H9 (cell line): ENCODE data around the gene GRID2. TPM values are rescaled to one million over a fixed set of nuclear protein-coding genes. Genes with fewer than 3 reads are reported as not detected.

Experiments
- DNase-seq: peaks from one replicate; pipeline ENCODE4 v3.0.0-alpha.2; 2017
- H2AFZ ChIP-seq: one replicate; pipeline ENCODE4 v1.6.1; 2013; ENCODE audit warnings: mild to moderate bottlenecking, low read length, control low read depth, moderate library complexity
- H2AK5ac ChIP-seq: 2 replicates; pipeline ENCODE4 v1.6.1; 2013; ENCODE audit warnings: low read length, control low read depth, mixed read lengths; ENCODE audit not compliant: insufficient read length
- H2BK120ac ChIP-seq: one replicate; pipeline ENCODE4 v1.6.1; 2013; ENCODE audit warnings: low read depth, mild to moderate bottlenecking, low read length, control low read depth, inconsistent platforms; ENCODE audit not compliant: poor library complexity, severe bottlenecking
- H2BK12ac ChIP-seq: 2 replicates; pipeline ENCODE4 v1.6.1; 2013; ENCODE audit warnings: low read length, control low read depth, mixed read lengths, low read depth; ENCODE audit not compliant: insufficient read length
- H2BK15ac ChIP-seq: 2 replicates; pipeline ENCODE4 v1.6.1; 2013; ENCODE audit warnings: low read depth, low read length, control low read depth
- H2BK20ac ChIP-seq: one replicate; pipeline ENCODE4 v1.6.1; 2013; ENCODE audit warnings: low read depth, mild to moderate bottlenecking, low read length, control low read depth, inconsistent platforms; ENCODE audit not compliant: poor library complexity, severe bottlenecking
- H2BK5ac ChIP-seq: 2 replicates; pipeline ENCODE4 v1.6.1; 2013; ENCODE audit warnings: low read length, control low read depth, mixed read lengths; ENCODE audit not compliant: insufficient read length
- H3K14ac ChIP-seq: 2 replicates; pipeline ENCODE4 v1.6.1; 2013; ENCODE audit warnings: low read length, control low read depth; ENCODE audit not compliant: insufficient read depth
- H3K18ac ChIP-seq: 2 replicates; pipeline ENCODE4 v1.6.1; 2013; ENCODE audit warnings: low read depth, mild to moderate bottlenecking, mixed read lengths, low read length, control low read depth; ENCODE audit not compliant: insufficient read length
- H3K23ac ChIP-seq: 2 replicates; pipeline ENCODE4 v1.6.1; 2013; ENCODE audit warnings: low read length, control low read depth, mixed read lengths, low read depth; ENCODE audit not compliant: insufficient read length
- H3K23me2 ChIP-seq: 2 replicates; pipeline ENCODE4 v1.6.1; 2013; ENCODE audit warnings: low read depth, mild to moderate bottlenecking, mixed read lengths, low read length, control low read depth; ENCODE audit not compliant: insufficient read length, poor library complexity, severe bottlenecking
- H3K27ac ChIP-seq: 2 replicates; pipeline ENCODE4 v1.5.1; 2013; ENCODE audit warnings: low read length, control low read depth, mixed read lengths, low read depth; ENCODE audit not compliant: insufficient read length
- H3K27me3 ChIP-seq: 2 replicates; pipeline ENCODE4 v1.6.1; 2013; ENCODE audit warnings: low read length, control low read depth, inconsistent platforms; ENCODE audit not compliant: insufficient read depth
- H3K4ac ChIP-seq: 2 replicates; pipeline ENCODE4 v1.6.1; 2013; ENCODE audit warnings: low read depth, mild to moderate bottlenecking, control low read depth, inconsistent platforms, low read length, moderate library complexity
- H3K4me1 ChIP-seq: 2 replicates; pipeline ENCODE4 v1.6.1; 2013; ENCODE audit warnings: low read length, control low read depth, inconsistent platforms; ENCODE audit not compliant: insufficient read depth
- H3K4me2 ChIP-seq: 2 replicates; pipeline ENCODE4 v1.6.1; 2013; ENCODE audit warnings: low read length, control low read depth, mixed read lengths; ENCODE audit not compliant: insufficient read length, insufficient read depth
- H3K56ac ChIP-seq: 2 replicates; pipeline ENCODE4 v1.6.1; 2013; ENCODE audit warnings: low read depth, mild to moderate bottlenecking, mixed read lengths, low read length, control low read depth; ENCODE audit not compliant: insufficient read length
- H3K79me1 ChIP-seq: 2 replicates; pipeline ENCODE4 v1.6.1; 2013; ENCODE audit warnings: low read depth, mild to moderate bottlenecking, moderate library complexity, low read length, control low read depth, inconsistent platforms; ENCODE audit not compliant: insufficient read depth, poor library complexity, severe bottlenecking
- H3K79me2 ChIP-seq: 2 replicates; pipeline ENCODE4 v1.6.1; 2013; ENCODE audit warnings: low read length, control low read depth, inconsistent platforms; ENCODE audit not compliant: insufficient read depth
- H3K9ac ChIP-seq: 2 replicates; pipeline ENCODE4 v1.6.1; 2013; ENCODE audit warnings: low read length, control low read depth, mixed read lengths; ENCODE audit not compliant: insufficient read length; ENCODE audit errors: extremely low read depth
- H3K9me3 ChIP-seq: one replicate; pipeline ENCODE4 v1.6.1; 2013; ENCODE audit warnings: low read depth, low read length, inconsistent platforms; ENCODE audit not compliant: control insufficient read depth
- H3T11ph ChIP-seq: one replicate; pipeline ENCODE4 v1.6.1; 2013; ENCODE audit warnings: mild to moderate bottlenecking, low read length, control low read depth, inconsistent platforms
- H4K20me1 ChIP-seq: one replicate; pipeline ENCODE4 v1.6.1; 2013; ENCODE audit not compliant: control insufficient read depth, insufficient read length, insufficient read depth
- H4K5ac ChIP-seq: 2 replicates; pipeline ENCODE4 v1.6.1; 2013; ENCODE audit warnings: low read depth, mild to moderate bottlenecking, mixed read lengths, low read length, control low read depth; ENCODE audit not compliant: insufficient read length
- H4K8ac ChIP-seq: replicated peaks from 2 replicates; pipeline ENCODE4 v1.6.1; 2013; ENCODE audit warnings: low read length, control low read depth, mixed read lengths, low read depth; ENCODE audit not compliant: insufficient read length
- H4K91ac ChIP-seq: 2 replicates; pipeline ENCODE4 v1.6.1; 2013; ENCODE audit warnings: low read depth, mild to moderate bottlenecking, moderate library complexity, mixed read lengths, low read length, control low read depth; ENCODE audit not compliant: insufficient read length
- H3K27ac Mint-ChIP-seq, 3 experiments: 2 replicates in 2 of 3; 3 replicates in 1 of 3; pipeline ENCODE4 v1.8.0; 2020 to 2021; ENCODE audit warnings: mixed read lengths in 3 of 3, mild to moderate bottlenecking in 1 of 3, moderate library complexity in 1 of 3
- H3K27me3 Mint-ChIP-seq: 2 replicates; pipeline ENCODE4 v1.8.0; 2021; ENCODE audit warnings: low read depth, mild to moderate bottlenecking, moderate library complexity, mixed read lengths
- H3K36me3 Mint-ChIP-seq, 3 experiments: 2 replicates in 2 of 3; 3 replicates in 1 of 3; pipeline ENCODE4 v1.8.0; 2020 to 2021; ENCODE audit warnings: low read depth in 3 of 3, mixed read lengths in 3 of 3; ENCODE audit not compliant: insufficient read depth in 1 of 3
- H3K4me1 Mint-ChIP-seq, 2 experiments: 2 replicates each; pipeline ENCODE4 v1.8.0; 2020; ENCODE audit warnings: mixed read lengths in 2 of 2
- H3K4me3 Mint-ChIP-seq, 2 experiments: 2 replicates in 1 of 2; 3 replicates in 1 of 2; pipeline ENCODE4 v1.8.0; 2020 to 2021; ENCODE audit warnings: mild to moderate bottlenecking in 2 of 2, mixed read lengths in 2 of 2, moderate library complexity in 1 of 2
- H3K9me3 Mint-ChIP-seq, 2 experiments: 2 replicates in 1 of 2; 3 replicates in 1 of 2; pipeline ENCODE4 v1.8.0; 2020; ENCODE audit warnings: mild to moderate bottlenecking in 2 of 2, mixed read lengths in 2 of 2, moderate library complexity in 1 of 2
- CTCF ChIP-seq: fragments of 200-600 bp; sonication (generic); conservative IDR thresholded peaks from 3 replicates; pipeline ENCODE4 v1.8.0; 2021; ENCODE audit warnings: antibody characterized with exemption, mild to moderate bottlenecking
- WGBS: extraction: QIAGEN DNeasy Blood & Tissue Kit; methylation state at CpG from one replicate; pipeline ENCODE4 v1.1.7; 2013; ENCODE audit warnings: missing lambda C conversion rate, low lambda C conversion rate, mixed read lengths; ENCODE audit not compliant: insufficient read length; ENCODE audit errors: extremely low coverage; 5-methylcytosine and 5-hydroxymethylcytosine counted together
- total RNA-seq: library from RNA; stranded (reverse); gene quantifications from 2 replicates; pipeline ENCODE4 v1.2.1, GENCODE V29; 2021

GRID2 gene
- total RNA-seq, 1 experiment from 2014 or later, result 21.8 TPM

- Histone ChIP-seq H3K27ac (no peak overlapping the region), H3K23me2 (no peaks in the 10 kb centered on the region), H3K56ac (no peak overlapping the region), H3K18ac (no peak overlapping the region), H3K4me1 (no peaks in the 10 kb centered on the region), H3K79me2 (no peaks in the 10 kb centered on the region), H3T11ph (no peak overlapping the region), H3K4me2 (no peak overlapping the region), H4K91ac (no peak overlapping the region), H4K20me1 (no peaks in the 10 kb centered on the region), H2AFZ (no peak overlapping the region), H2BK20ac (no peak overlapping the region), H2BK120ac (no peak overlapping the region), H2AK5ac (no peak overlapping the region), H3K14ac (no peak overlapping the region), H3K4ac (no peak overlapping the region), H2BK5ac (no peak overlapping the region), H3K9me3 (no peaks in the 10 kb centered on the region), H2BK12ac (no peak overlapping the region), H3K9ac (no peak overlapping the region), H2BK15ac (no peak overlapping the region), H3K79me1 (no peaks in the 10 kb centered on the region), H4K8ac (no peak overlapping the region), H4K5ac (no peak overlapping the region), H3K27me3 (no peaks in the 10 kb centered on the region), H3K23ac (no peak overlapping the region)
- Mint-ChIP-seq H3K9me3 (no peaks in the 10 kb centered on the region), H3K27ac (no peak overlapping the region), H3K4me1 (peaks cover 7 to 10% of the 10 kb centered on the region in 2 experiments; a peak in 3 of 4 replicates), H3K4me3 (no peak overlapping the region), H3K27me3 (no peaks in the 10 kb centered on the region), H3K36me3 (no peaks in the 10 kb centered on the region)
- no CpG with 5 or more reads among the region's 1 CpG for WGBS
- no peak for DNase-seq
- TF ChIP-seq CTCF, result no peak
Observed at GRCh38 chr4:93446038-93446437, 1142.3 kb downstream of the GRID2 start.
